GM12878 (cell line): Measurements from ENCODE around the gene SYT8. TPM values are rescaled to one million over a fixed set of nuclear protein-coding genes. Genes with fewer than 3 reads are reported as not detected.

Experiments
- IKZF1 ChIP-seq: fragments of 450-650 bp; conservative IDR thresholded peaks from 2 replicates; pipeline ENCODE4 v1.6.1; 2017; ENCODE audit warnings: antibody characterized with exemption, mild to moderate bottlenecking
- IRF4 ChIP-seq: IDR thresholded peaks from 2 replicates; pipeline ENCODE4 v1.6.1; 2011; ENCODE audit warnings: low read depth, low read length
- POLR2AphosphoS2 ChIP-seq: IDR thresholded peaks from 2 replicates; pipeline ENCODE4 v1.6.1; 2011; ENCODE audit warnings: low read depth, mild to moderate bottlenecking, low read length, improper control_type of control experiment, moderate library complexity
- SIX5 ChIP-seq: IDR thresholded peaks from 2 replicates; pipeline ENCODE4 v1.6.1; 2011; ENCODE audit warnings: mild to moderate bottlenecking, low read depth, low read length, moderate library complexity; ENCODE audit not compliant: severe bottlenecking
- SMAD5 ChIP-seq: IDR thresholded peaks from 2 replicates; pipeline ENCODE4 v1.6.1; 2016; ENCODE audit warnings: antibody characterized with exemption, low read depth
- STAT3 ChIP-seq: IDR thresholded peaks from 2 replicates; pipeline ENCODE4 v1.6.1; 2011; ENCODE audit warnings: low read depth, low read length, improper control_type of control experiment
- SUPT20H ChIP-seq: IDR thresholded peaks from 2 replicates; pipeline ENCODE4 v1.6.1; 2011; ENCODE audit warnings: low read depth, mild to moderate bottlenecking, low read length, moderate library complexity, borderline replicate concordance; ENCODE audit not compliant: control insufficient read depth
- SUZ12 ChIP-seq: fragments of 200-600 bp; sonication (generic); IDR thresholded peaks from one replicate; pipeline ENCODE4 v1.6.1; 2018; ENCODE audit warnings: antibody characterized with exemption, mild to moderate bottlenecking; ENCODE audit not compliant: unreplicated experiment
- polyA plus RNA-seq, 11 experiments: library from polyadenylated mRNA; depleted of rRNA in 4 of 11; unstranded in 6 of 11; stranded (reverse) in 5 of 11; fragments of >200 nt; fragmentation: Nextera tagmentation in 4 of 11; fragmentation: Illumina TruSeq in 1 of 11; extraction: Ambion mirVana in 4 of 11; extraction: Trizol in 1 of 11; gene quantifications; 1 replicate in 1 of 11; 2 replicates in 10 of 11; pipeline versions ENCODE4 v1.2.1 to v1.2.3, GENCODE V29; 2011 to 2016; ENCODE audit warnings: inconsistent platforms in 2 of 11, missing spikeins in 2 of 11, low read depth in 1 of 11
- total RNA-seq, 4 experiments: library from RNA; depleted of rRNA in 3 of 4; stranded (reverse); fragments of >200 nt in 3 of 4; fragmentation: Illumina TruSeq in 1 of 4; extraction: Trizol in 1 of 4; gene quantifications; 2 replicates each; pipeline versions ENCODE4 v1.2.1 to v1.2.3, GENCODE V29; 2013 to 2021
- TF ChIP-seq, protein P1 (sequence below): fragments of 450-650 bp; formaldehyde crosslinking; IDR thresholded peaks from 2 replicates; pipeline ENCODE4 v1.5.0; 2022; ENCODE audit warnings: mild to moderate bottlenecking, missing genetic modification characterization
- TF ChIP-seq, protein P2 (sequence below): fragments of 450-650 bp; IDR thresholded peaks from 2 replicates; pipeline ENCODE4 v1.6.1; 2018; ENCODE audit warnings: mild to moderate bottlenecking, low read depth, moderate library complexity; ENCODE audit not compliant: partially characterized antibody
- TF ChIP-seq, protein P3 (sequence below): IDR thresholded peaks from 2 replicates; pipeline ENCODE4 v1.6.1; 2012; ENCODE audit warnings: low read depth, low read length, improper control_type of control experiment
- TF ChIP-seq, protein P4 (sequence below): fragments of 450-650 bp; formaldehyde crosslinking; IDR thresholded peaks from 2 replicates; pipeline ENCODE4 v1.4.0; 2020; ENCODE audit warnings: mild to moderate bottlenecking, moderate library complexity
- TF ChIP-seq, protein P5 (sequence below): fragments of 150-350 bp; IDR thresholded peaks from 2 replicates; pipeline ENCODE4 v1.6.1; 2016; ENCODE audit warnings: low read depth, low read length

SYT8 gene
- total and polyA plus RNA-seq, 10 of the 15 experiments (the other 5 are each of a cell fraction or from before 2014, with no cell fraction given), result 0.44 TPM; not detected in 9

DNA sequence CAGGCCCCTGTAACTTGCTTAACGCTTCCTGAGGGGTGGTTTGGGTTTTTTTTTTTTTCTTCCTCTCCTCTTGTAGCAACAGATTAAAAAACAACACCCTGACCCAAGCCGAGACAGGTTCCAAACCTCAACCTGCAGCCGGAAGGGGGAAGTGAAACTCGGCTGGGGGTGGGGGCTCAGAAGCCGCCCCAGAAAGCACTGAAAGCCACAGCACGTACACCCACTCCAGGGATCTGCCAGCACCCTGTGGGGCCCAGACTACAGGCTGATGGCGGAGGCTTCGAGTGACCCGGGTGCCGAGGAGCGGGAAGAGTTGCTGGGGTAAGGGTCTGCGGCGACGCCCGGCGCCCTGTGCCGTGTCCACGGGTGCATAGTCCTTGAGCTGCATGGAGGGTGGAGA, 18.1 kb downstream of the SYT8 start, which contains the start of gene LSP1 (continued):
- TF ChIP-seq, protein P1, sequence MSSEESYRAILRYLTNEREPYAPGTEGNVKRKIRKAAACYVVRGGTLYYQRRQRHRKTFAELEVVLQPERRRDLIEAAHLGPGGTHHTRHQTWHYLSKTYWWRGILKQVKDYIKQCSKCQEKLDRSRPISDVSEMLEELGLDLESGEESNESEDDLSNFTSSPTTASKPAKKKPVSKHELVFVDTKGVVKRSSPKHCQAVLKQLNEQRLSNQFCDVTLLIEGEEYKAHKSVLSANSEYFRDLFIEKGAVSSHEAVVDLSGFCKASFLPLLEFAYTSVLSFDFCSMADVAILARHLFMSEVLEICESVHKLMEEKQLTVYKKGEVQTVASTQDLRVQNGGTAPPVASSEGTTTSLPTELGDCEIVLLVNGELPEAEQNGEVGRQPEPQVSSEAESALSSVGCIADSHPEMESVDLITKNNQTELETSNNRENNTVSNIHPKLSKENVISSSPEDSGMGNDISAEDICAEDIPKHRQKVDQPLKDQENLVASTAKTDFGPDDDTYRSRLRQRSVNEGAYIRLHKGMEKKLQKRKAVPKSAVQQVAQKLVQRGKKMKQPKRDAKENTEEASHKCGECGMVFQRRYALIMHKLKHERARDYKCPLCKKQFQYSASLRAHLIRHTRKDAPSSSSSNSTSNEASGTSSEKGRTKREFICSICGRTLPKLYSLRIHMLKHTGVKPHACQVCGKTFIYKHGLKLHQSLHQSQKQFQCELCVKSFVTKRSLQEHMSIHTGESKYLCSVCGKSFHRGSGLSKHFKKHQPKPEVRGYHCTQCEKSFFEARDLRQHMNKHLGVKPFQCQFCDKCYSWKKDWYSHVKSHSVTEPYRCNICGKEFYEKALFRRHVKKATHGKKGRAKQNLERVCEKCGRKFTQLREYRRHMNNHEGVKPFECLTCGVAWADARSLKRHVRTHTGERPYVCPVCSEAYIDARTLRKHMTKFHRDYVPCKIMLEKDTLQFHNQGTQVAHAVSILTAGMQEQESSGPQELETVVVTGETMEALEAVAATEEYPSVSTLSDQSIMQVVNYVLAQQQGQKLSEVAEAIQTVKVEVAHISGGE (CRISPR knock-in tag), result no peak
- TF ChIP-seq, protein P2, sequence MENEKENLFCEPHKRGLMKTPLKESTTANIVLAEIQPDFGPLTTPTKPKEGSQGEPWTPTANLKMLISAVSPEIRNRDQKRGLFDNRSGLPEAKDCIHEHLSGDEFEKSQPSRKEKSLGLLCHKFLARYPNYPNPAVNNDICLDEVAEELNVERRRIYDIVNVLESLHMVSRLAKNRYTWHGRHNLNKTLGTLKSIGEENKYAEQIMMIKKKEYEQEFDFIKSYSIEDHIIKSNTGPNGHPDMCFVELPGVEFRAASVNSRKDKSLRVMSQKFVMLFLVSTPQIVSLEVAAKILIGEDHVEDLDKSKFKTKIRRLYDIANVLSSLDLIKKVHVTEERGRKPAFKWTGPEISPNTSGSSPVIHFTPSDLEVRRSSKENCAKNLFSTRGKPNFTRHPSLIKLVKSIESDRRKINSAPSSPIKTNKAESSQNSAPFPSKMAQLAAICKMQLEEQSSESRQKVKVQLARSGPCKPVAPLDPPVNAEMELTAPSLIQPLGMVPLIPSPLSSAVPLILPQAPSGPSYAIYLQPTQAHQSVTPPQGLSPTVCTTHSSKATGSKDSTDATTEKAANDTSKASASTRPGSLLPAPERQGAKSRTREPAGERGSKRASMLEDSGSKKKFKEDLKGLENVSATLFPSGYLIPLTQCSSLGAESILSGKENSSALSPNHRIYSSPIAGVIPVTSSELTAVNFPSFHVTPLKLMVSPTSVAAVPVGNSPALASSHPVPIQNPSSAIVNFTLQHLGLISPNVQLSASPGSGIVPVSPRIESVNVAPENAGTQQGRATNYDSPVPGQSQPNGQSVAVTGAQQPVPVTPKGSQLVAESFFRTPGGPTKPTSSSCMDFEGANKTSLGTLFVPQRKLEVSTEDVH, result peak; percentile 73
- peak; percentile 99 for TF ChIP-seq IRF4
- no peak; the same call in 1 of the 2 replicates for TF ChIP-seq POLR2AphosphoS2
- TF ChIP-seq SUPT20H, result no peak
- peak; percentile 97 for TF ChIP-seq IKZF1
- no peak for TF ChIP-seq SIX5
- TF ChIP-seq SUZ12, result no peak
- TF ChIP-seq STAT3, result 0 out of 2 replicates have a peak, but pooled peaks have one; percentile 53
- TF ChIP-seq, protein P3, sequence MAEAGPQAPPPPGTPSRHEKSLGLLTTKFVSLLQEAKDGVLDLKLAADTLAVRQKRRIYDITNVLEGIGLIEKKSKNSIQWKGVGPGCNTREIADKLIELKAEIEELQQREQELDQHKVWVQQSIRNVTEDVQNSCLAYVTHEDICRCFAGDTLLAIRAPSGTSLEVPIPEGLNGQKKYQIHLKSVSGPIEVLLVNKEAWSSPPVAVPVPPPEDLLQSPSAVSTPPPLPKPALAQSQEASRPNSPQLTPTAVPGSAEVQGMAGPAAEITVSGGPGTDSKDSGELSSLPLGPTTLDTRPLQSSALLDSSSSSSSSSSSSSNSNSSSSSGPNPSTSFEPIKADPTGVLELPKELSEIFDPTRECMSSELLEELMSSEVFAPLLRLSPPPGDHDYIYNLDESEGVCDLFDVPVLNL, result no peak
- TF ChIP-seq, protein P4, sequence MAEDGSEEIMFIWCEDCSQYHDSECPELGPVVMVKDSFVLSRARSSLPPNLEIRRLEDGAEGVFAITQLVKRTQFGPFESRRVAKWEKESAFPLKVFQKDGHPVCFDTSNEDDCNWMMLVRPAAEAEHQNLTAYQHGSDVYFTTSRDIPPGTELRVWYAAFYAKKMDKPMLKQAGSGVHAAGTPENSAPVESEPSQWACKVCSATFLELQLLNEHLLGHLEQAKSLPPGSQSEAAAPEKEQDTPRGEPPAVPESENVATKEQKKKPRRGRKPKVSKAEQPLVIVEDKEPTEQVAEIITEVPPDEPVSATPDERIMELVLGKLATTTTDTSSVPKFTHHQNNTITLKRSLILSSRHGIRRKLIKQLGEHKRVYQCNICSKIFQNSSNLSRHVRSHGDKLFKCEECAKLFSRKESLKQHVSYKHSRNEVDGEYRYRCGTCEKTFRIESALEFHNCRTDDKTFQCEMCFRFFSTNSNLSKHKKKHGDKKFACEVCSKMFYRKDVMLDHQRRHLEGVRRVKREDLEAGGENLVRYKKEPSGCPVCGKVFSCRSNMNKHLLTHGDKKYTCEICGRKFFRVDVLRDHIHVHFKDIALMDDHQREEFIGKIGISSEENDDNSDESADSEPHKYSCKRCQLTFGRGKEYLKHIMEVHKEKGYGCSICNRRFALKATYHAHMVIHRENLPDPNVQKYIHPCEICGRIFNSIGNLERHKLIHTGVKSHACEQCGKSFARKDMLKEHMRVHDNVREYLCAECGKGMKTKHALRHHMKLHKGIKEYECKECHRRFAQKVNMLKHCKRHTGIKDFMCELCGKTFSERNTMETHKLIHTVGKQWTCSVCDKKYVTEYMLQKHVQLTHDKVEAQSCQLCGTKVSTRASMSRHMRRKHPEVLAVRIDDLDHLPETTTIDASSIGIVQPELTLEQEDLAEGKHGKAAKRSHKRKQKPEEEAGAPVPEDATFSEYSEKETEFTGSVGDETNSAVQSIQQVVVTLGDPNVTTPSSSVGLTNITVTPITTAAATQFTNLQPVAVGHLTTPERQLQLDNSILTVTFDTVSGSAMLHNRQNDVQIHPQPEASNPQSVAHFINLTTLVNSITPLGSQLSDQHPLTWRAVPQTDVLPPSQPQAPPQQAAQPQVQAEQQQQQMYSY (CRISPR knock-in tag), result no peak
- TF ChIP-seq SMAD5, result no peak; the same call in 1 of the 2 replicates
- TF ChIP-seq, protein P5, sequence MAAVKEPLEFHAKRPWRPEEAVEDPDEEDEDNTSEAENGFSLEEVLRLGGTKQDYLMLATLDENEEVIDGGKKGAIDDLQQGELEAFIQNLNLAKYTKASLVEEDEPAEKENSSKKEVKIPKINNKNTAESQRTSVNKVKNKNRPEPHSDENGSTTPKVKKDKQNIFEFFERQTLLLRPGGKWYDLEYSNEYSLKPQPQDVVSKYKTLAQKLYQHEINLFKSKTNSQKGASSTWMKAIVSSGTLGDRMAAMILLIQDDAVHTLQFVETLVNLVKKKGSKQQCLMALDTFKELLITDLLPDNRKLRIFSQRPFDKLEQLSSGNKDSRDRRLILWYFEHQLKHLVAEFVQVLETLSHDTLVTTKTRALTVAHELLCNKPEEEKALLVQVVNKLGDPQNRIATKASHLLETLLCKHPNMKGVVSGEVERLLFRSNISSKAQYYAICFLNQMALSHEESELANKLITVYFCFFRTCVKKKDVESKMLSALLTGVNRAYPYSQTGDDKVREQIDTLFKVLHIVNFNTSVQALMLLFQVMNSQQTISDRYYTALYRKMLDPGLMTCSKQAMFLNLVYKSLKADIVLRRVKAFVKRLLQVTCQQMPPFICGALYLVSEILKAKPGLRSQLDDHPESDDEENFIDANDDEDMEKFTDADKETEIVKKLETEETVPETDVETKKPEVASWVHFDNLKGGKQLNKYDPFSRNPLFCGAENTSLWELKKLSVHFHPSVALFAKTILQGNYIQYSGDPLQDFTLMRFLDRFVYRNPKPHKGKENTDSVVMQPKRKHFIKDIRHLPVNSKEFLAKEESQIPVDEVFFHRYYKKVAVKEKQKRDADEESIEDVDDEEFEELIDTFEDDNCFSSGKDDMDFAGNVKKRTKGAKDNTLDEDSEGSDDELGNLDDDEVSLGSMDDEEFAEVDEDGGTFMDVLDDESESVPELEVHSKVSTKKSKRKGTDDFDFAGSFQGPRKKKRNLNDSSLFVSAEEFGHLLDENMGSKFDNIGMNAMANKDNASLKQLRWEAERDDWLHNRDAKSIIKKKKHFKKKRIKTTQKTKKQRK, result no peak
